ENCODE data around the gene VWA5B2.

Gene VWA5B2

DNA sequence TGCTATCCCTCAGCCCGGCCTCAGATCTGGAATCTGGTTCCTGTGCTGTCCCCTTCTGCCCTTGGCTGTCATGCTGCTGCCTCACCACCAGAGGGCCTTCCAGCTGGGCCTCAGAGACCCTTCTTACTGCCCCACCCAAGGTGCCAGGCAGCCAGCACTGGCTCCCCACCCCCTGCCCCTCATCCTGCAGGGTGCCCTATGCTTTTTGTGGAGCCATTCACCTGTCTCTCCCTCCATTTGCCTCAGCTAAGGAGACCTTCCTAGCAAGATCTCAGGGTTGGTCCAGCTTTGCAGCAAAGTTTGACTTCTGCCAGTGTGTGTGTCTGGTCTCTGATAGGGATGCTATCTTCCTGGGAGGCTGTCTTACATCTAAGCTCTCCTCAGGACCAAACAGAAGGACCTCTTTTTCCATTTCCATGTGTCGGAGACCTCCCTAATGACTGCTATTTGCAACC, 1.9 kb upstream of the VWA5B2 start:
- DNase-seq, result peak; percentile 14

DNA sequence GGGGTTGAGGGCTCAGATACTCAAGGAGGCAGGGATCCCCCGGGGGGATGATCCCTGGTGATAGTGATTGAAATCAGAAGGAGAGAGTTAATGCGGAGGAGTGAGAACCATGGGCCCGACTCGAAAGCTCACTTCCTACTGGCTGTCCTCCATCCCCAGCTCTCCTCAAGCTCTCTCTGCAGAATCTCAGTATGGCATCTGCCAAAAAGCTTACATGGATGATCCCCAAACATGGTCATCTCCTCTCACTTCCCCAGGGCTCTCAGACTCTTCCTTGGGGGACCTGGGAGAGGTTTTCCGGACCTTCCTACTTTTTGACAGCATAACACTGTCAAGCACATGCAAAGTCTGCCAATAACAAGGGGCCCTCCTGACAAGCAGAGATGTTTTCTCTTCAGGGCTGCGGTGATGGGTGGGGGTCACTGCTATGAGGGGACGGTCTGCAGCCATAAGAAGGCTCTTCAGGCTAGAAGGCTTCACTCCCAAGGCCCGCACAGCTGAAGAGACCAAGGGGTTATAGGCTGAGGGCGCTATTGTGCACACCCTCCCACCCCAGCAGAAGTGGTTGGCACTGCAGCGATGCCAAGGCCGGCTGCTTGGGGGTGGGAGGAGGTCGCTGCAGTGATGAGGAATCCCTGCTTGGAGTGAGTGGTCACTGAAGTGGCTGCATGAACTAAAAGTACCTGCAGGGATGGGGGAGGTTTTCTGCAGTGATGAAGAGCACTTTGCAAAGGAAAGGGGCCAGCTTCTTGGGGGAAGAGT, 828 bp upstream of the VWA5B2 start:
- no peak for DNase-seq

DNA sequence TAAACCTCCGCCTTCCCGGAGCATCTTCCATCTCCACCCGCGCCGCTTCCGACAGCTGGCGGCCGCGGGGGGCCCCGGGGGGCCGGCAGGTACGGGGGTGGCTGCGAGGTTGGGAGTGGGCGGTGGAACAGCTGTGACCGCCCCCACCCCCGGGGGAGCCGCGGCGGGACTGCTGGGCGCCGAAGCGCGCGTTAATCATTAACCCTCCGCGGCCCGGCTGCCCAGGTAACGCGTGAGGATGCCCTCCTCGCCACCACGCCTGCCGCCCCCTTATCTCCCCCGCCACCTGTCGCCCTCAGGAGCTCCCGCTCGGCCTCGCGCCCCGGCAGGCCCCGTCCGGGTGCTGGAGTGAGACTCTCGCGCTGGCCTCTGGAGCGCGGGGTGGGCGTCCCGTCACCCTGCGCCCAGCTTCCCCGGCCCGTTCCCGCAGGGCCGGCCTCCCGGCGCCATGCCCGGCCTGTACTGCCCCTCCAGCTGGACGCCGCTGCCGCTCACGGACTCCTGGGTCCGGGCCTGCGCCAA, 757 bp downstream of the VWA5B2 start:
- no peak for DNase-seq

DNA sequence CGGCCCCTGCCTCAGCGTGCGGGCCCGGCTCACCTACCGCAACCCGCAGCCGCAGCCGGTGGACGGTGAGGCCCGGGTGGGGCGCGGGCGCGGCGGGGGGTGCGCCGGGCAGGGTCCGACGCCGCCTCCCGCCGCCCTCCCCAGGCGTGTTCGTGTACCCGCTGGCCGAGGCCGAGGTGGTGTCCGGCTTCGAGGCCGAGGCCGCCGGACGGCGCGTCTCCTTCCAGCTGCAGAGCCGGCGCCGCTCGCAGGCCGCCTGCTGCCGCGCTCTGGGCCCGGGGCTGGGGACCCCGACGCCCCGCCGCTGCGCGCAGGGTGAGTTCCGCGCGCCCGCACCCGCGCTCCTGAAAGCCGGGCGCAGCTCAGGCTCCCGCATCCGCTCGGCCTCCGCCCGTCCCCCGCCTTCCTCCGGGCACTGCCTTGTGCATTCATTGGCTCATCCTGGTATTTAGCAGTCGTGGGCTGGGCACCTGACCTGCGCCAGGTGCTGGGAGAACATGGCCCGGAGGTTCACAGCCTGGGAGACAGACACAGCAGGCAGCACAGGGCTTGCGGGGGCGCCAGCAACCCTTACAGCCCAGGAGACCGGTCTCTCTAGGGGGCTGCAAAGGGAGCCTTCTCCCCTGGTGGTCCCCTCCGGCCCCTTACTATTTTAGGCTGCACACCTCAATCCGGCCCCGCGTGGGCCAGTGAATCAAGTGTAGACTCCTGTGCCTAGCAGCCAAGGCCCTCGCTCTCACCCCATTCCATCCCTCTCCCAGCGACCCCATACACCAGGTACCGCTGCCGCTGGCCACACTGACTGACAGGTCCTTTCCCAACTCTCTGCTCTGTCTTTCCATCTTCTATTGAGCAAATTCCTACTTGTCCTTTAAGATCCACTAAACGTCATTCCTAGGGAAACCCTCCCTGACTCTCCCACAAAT, 1.5 kb downstream of the VWA5B2 start:
- DNase-seq, result peak; percentile 66

DNA sequence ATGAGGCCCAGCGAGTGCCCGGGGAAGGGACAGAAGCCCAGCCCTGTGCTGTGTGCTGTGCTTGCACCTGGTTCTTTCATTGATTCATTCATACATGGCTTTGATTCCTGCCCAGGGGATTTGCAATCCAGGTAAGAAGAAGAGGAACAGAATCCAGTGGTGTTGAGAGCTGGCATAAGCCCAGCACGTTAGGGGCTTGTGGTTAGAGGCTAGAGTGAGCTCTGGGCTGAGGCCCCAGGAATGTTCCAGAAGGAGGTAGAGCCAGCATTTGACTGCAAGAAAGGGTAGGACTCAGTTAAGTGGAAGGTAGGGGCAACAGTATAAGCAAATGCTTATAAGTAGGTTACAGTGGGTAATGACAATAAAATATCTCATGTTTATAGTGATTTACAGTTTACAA, 2.3 kb downstream of the VWA5B2 start:
- DNase-seq, result no peak

DNA sequence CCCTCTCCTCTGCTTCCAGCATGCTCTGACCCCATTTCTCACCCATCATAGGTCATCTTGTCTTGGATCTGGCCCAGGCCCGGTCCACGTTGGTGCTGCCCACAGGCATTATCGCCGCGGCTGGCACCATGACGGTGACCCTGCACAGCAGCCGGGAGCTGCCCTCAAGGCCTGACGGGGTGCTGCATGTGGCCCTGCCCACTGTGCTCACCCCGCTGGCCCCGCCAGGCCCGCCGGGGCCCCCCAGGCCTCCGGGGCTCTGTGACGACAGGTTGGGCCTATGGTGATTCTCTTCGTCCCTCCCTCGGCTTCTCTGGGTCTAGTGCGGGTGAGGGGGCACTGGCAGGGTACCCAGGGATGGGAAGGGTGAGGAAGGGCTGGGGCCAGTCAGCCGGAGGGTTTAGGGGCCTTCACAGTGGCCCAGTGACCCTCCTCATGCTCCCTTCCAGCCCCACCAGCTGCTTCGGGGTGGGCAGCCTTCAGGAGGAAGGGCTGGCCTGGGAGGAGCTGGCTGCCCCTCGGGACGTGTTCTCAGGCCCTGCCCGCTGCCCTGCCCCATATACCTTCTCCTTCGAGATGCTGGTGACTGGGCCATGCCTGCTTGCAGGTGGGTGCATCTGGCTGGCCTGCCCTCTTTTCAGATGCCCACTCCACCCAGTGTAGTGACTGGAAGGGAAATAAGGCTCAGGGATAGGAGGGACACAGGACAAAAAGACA, 3.9 kb downstream of the VWA5B2 start:
- no peak for DNase-seq

DNA sequence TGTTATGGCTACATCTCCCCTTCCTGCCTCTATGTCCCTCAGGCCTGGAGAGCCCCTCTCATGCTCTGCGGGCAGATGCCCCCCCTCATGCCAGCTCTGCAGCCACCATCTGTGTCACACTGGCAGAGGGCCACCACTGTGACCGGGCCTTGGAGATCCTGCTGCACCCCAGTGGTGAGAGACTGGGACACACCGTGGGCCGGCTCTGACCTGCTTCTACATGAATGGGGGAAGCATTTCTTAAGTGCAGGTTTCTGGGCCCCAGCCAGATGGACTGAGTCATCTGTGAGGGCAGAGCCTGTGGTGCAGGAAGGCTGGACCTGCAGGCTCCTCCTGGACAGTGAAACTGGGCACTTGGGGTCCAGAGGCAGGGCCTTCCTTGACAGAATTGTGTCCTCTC, 4.8 kb downstream of the VWA5B2 start:
- no peak for DNase-seq

DNA sequence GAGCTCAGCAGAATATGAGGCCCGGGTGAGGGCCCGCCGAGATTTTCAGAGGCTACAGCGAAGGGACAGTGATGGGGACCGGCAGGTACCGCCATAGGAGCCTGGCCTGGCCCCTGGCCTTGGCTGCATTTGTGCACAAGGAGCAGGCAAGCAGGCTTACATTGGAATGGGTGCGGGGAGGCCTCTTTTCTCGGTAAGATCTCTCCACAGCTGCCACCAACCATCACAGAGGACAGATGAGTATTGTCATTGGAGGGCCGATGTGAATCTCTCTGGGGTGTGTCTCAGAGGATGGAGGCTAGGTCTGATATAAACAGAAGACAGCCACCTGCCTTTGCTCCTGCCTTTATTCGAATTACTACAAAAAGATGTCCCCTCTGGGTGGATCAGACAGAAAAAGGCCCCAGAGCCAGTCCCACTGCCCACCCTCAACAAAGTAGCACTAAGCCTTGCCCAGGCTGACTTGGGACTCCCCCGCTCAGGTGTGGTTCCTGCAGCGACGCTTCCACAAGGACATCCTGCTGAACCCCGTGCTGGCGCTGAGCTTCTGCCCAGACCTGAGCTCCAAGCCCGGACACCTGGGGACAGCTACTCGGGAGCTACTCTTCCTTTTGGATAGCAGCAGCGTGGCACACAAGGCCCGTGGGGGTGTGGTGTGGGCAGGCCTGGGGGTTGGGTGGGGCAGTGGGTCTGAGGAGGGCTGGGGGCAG, 5.4 kb downstream of the VWA5B2 start:
- DNase-seq, result no peak

DNA sequence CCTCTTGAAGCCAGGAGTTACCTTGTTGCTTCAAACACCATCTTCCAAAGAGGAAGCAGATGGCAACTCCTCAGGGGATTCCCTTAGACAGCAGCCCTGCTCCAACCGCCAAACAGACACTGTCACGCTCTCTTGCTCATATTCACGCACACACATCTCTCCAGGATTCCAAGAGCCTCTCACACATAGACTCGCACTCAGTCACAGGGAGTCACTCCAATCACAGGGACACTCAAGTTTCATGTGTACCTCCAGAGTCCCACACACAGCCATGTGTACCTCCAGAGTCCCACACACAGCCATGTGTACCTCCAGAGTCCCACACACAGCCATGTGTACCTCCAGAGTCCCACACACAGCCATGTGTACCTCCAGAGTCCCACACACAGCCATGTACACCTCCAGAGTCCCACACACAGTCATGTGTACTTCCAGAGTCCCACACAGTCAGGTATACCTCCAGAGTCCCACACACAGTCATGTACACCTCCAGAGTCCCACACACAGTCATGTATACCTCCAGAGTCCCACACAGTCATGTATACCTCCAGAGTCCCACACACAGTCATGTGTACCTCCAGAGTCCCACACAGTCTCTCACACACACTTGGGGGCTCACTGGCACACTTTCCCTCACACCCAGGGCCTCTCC, 6.1 kb downstream of the VWA5B2 start:
- DNase-seq, result no peak

DNA sequence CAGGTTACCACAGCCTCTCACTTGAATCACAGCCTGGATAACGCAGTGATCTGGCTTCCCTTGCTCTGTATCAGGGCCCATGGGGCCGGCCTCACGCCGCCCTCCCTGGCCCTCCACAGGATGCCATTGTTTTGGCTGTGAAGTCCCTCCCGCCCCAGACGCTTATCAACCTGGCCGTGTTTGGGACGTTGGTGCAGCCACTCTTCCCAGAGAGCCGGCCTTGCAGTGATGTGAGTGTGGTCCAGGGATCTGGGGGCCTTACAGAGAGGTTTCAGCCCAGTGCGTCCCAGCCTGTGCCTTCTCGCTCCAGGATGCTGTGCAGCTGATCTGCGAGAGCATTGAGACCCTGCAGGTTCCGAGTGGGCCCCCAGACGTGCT, 6.6 kb downstream of the VWA5B2 start:
- DNase-seq, result no peak

DNA sequence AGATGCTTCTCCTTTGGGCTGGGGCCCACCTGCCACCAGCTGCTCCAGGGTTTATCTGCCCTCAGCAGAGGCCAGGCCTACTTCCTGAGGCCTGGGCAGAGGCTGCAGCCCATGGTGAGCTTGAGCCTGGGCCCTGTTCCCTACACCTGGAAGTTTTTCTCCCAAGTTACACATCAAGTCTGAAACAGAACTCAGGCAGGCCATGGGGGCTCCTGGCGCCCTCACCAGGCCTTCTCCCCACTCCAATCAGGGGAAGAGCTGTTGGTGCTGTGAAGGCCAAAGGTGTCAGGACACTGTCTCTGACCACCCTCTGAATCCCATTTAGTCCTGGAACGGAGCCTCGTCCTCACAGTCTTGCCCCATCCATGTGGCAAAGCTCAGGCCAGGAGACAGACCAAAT, 7.3 kb downstream of the VWA5B2 start:
- DNase-seq, result no peak

DNA sequence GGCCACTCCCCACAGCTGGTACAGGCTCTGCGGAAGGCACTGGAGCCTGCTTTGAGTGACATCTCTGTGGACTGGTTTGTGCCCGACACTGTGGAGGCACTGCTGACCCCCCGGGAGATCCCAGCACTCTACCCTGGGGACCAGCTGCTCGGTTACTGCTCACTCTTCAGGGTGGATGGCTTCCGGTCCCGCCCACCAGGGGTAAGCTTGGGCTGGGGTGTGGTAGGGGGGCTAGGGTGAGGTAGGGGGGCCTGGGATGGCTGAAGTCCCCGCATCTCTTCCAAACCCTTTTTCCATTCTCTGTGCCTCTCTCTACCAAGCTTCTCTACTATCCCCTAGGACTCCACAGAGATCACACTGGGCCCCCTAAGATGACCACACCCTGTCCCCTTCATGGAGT, 7.8 kb downstream of the VWA5B2 start:
- no peak for DNase-seq

DNA sequence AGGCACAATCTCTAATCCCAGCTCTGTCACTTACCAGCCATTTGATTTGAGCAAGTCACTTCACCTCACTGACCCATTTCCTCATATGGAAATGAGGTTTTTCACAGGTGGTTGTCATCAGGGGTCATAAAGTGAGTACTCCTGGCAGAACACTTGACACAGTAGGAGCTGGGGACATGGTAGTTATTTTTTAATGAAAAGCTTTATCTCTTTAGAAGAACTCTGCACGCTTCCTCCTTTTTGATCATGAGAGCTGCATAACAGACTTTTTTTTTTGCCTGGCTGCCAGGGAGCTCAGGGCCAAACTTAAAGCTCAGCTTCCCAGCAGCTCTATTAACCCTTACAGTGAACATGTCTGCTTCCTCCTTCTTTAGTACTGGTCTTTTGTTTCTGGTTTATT, 8.4 kb downstream of the VWA5B2 start:
- no peak for DNase-seq

DNA sequence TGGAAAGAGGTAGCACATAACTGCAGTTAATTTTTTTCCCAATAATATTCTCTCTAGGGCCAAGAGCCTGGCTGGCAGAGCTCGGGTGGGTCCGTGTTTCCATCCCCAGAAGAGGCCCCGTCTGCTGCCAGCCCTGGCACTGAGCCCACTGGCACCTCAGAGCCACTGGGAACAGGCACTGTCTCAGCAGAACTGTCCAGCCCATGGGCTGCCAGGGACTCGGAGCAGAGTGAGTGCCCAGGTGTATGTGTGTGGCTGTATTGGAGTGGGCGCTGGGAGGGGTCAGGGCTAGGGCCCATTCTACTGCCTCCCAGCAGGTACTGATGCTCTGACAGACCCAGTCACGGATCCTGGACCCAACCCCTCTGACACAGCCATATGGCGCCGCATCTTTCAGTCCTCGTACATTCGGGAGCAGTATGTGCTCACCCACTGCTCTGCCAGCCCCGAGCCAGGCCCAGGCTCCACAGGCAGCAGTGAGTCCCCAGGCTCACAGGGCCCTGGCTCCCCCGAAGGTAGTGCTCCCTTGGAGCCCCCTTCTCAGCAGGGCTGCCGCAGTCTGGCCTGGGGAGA, 8.9 kb downstream of the VWA5B2 start:
- no peak for DNase-seq

DNA sequence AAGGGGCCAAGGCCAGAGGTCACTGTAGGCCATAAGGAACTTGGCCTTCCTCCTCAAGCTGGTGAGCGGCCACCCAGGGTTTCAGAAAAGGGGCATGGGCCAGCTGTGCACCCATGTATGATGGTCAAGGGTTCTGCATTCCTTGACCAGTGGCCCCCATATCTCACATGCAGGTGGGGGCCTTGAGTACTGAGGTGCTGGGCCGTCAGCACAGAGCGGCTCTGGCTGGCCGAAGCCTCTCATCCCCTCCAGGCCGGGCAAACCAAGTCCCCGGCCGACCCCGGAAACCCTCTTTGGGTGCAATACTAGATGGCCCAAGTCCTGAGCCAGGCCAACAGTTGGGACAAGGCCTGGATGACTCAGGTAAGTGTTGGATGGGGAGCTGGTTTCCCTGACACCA, 9.8 kb downstream of the VWA5B2 start:
- DNase-seq, result no peak

DNA sequence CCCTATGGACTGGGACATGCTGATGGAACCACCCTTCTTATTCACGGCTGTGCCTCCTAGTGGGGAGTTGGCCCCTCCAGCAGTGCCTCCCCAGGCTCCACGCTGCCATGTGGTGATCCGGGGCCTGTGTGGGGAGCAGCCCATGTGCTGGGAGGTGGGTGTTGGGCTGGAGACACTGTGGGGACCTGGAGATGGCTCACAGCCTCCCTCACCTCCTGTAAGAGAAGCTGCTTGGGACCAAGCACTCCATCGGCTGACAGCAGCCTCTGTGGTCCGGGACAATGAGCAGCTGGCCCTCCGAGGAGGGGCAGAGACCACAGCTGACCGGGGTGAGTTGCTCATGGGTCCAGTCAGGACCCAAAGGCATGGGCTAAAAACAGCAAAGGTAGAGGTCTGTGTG, 10.3 kb downstream of the VWA5B2 start:
- DNase-seq, result no peak

DNA sequence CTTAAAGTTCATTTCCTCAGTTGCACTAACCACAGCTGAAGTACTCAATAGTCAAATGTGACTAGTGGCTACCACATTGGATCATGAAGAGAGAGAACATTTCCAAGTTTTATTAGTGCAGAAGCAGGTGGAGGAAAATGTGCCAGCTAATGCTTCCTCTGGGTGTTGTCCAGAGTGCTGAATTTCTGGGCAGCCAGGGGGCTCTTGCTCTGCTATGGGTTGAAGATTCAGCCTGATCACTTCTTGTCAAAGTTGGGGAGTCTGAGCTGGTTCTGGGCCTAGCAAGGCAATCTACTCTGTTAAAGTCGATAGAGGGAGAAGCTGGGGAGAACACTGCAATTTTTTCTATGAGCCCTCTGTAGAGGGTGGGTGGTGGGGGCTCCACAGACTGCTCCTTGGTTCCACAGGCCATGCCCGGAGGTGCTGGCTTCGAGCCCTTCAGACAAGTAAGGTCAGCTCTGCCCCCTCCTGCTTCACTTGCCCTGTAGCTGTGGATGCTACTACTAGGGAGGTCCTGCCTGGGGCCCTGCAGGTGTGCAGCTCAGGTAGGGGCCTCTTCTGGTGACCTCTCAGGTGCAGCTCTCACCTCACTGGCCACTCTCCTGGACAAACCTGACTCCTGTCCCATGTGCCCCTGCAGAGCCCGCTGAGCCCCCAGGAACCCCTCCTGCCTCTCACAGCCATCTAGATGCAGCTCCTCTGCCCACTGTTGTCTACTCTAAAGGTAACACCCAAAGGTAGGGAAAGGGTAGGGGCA, 11.2 kb downstream of the VWA5B2 start:
- DNase-seq, result no peak

DNA sequence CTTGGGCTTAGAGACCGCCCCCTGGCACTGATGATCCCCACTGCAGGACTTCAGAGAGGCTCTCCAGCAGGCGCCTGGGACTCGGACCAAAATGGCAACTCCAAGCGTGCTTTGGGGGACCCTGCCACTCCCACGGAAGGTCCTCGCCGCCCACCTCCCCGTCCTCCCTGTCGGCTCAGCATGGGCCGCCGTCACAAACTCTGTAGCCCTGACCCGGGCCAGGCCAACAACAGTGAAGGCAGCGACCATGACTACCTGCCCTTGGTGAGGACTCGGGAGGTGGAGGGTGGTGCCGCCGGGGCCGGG, 11.7 kb downstream of the VWA5B2 start:
- no peak for DNase-seq

DNA sequence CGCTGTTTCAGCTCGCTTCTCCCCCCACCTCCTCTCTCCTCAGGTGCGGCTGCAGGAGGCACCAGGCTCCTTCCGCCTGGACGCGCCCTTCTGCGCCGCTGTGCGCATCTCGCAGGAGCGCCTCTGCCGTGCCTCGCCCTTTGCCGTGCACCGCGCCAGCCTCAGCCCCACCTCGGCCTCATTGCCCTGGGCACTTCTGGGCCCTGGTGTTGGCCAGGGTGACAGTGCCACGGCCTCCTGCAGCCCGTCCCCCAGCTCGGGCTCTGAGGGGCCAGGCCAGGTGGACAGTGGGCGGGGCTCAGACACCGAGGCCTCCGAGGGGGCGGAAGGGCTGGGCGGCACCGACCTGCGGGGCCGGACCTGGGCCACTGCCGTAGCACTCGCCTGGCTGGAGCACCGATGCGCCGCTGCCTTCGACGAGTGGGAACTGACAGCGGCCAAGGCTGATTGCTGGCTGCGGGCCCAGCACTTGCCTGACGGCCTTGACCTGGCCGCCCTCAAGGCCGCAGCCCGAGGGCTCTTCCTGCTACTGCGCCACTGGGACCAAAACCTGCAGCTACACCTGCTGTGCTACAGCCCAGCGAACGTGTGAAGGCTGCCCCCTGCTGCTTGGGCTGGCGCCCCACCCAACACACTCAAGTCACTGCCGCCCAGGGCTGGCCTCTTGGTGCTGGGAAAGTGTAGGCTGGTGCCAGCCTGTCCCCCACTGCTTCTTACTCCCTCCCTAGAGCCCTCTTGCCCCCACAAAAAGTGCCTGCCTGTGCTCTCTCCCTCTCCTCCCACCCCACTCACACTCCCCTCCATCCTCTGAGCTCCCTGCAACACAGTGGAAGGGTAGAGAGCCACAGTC, 12.3 kb downstream of the VWA5B2 start:
- peak; percentile 79 for DNase-seq

DNA sequence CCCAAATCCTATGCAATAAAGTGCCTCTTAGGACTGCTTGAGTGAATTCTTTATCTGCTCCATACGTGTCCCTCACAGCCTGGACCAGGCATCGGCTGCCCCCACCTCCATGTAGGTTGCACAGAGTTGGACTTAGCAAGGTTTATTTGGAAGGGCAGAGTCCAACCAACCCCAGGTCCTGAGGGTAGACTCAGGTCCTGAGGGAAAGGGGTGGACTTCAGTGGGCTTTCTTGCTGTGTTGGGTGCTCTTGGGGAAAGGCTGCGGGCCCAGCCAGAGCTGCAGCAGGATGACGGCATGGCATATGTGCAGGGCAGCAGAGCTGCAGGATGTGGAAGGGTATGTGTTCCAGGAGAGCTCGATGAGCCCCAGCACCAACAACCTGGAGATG, 12.9 kb downstream of the VWA5B2 start:
- DNase-seq, result no peak
